ENCODE measurements around the gene GRK3.
A peak's percentile ranks its signal among the peaks of the same experiment; 100 is the strongest.
"Not testable (repeated sequence)": the region's sequence is repeated elsewhere in the genome, so short reads cannot be mapped to it uniquely, and the experiment has no call there.

GRK3 gene

DNA sequence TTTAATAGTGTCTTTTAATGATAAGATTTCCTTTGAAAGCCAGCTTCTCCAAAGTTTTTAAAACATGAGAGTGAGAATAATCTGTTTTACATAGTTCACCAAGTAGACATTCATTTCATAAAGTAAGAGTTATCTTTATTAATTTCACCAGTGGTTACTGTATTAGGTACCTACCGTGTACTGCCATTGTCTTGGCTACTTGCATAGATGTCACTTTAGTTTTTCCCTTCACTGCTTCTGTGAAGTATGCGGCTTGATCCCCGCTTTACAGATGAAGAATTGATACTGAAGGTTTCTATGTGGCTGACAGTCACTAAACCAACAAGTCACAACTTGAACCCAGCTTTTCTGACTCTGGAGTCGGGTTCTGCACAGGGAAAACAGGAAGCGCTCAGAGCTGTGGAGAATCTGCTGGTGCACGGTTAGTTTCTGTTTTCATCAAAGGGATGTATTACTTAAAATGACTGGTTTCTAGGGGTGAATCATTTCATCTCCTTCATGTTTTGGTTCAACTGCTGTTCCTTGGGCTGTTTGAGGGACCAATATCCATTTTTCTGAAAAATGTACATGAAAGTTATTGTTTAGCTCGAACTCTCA is 138.2 kb downstream of the GRK3 start:
- no peak for DNase-seq

DNA sequence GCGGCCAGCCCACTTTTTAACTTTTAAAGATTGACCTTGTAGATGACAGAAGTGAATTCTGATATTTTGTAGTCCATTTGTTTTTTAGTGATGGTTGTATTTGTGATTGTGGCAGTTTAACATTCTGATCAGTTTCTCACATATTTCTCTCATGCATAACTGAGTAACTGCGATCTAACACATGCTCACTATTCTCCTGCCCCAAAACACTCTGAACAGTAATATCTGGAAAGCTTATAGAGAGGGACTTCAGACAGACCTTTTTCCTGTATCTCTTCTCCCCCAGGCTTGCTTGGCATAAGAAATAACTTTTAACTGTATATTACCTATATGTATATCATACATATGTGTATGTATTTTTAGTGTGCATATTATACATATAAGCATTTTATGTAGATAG is 140.2 kb downstream of the GRK3 start:
- DNase-seq: no peak

DNA sequence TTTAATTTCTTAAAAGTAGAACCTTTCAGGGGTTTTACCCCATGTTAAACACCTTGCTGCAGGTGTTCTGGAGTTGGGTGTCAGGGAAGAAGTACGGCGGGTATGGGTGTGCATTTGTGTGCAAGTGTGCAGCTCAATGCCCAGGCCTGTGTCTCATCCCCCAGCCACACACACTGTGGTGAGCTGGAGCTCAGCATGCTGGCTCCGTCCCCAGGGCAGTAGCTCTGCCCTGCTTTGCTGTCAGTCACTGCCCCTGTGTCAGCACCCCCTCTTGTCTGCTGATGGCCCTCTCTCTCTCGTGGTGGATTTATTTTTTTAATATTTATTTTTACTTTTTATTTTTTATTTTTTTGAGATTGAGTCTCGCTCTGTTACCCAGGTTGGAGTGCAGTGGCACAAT is 141.7 kb downstream of the GRK3 start:
- no peak for DNase-seq

DNA sequence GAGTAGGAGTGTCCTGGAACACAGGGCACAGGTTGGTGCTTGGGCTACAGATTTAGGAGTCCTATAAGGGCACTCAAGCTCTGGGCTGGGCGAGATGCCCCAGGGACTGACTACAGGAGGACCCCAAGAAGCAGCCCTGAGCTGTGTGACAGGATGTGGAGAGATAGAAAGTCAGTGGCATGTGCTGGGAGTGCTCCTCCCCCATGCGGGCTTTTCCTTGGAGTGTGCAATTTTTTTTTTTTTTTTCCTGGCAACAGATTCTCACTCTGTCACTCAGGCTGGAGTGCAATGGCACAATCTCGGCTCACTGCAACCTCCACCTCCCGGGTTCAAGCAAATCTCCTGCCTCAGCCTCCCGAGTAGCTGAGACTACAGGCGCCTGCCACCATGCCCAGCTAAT is 144.0 kb downstream of the GRK3 start:
- DNase-seq: not testable (repeated sequence)

DNA sequence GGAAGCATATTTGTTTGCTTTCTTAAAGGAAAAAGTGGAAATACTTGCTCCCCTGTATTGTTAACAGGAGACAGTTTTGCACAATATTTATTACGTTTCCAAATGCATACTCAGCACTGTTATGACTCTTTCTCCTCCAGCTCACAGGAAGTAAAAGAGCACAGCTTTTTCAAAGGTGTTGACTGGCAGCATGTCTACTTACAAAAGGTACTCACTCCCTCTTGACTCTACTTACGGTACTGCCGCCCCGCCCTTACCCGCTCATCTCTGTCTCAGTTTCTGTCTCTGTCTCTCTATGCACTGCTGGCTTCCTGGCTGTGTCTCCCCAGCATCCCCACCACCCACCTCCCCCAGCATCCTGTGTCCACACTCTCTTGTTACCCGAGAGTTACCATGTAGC is 145.3 kb downstream of the GRK3 start:
- no peak for DNase-seq

DNA sequence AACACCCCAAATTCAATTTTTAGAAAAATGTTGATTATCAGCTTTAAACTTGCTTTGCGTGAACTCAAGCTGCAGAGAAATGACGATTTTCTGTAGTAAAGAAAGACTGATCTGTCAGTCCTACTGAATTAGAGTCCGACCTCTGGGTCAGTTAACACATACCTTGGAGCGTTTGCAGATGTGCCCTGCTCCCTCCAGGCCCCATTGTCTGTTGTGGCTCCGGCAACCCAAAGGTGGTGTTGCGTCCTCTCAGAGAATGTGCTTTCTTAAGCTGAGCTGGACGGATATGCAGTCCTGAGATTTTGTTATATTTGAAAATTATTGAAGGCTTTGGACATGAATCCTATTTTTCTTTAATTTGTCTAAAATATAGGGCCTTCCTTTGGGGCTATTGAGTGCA is 146.0 kb downstream of the GRK3 start:
- DNase-seq: no peak

DNA sequence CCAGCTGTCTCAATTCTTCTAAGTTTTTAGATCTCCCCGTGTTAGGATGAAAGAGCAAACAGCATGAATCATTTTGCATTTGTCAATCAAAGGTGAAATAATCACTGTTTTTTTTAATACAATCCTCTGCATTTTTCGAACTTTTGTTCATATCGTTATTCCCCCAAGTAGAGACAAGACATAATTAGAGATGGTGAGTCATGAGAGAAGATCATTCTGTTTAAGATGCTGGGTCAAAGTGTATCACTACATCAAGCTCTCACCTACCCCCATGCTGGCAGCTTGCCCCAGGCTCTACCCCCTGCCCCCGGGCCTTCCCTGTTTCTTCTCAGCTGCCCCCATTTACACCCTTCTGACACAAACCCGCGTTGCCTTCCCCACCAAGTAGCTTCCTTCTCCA is 147.0 kb downstream of the GRK3 start:
- no peak for DNase-seq

DNA sequence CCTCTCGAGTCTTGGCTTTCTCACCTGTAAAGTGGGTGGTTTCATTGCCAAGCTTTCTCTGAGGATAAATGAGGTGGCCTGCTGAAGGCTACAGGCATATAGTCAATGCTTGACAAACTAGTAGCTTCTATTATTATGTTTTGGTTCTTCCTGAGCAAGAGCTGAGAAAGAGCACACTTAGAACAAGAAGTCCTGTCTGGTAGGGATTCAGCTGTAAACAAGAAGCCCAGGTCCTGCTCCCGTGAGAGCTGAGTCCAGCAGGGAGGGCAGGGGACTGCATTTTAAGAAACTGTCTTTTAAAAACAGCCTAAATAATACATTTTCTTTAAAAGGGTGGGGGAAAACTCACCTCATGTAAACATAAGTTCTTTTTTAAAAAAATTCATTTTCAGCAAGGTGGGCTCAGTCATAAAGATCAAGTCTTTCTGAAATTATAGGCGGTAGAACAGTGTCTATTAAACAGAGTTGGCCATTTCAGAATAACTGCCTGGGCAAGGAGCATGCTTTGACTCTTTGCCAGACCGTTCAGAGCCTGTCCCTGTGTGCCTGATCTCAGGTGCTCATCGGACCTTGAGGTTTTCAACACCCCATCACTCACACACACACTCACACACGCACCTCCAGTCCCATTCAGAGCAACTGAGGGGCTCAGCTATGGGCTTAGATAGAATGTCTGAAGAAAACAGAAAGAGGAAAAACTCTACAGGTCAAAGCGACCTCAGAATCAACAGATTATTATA is 148.4 kb downstream of the GRK3 start:
- no peak for DNase-seq

DNA sequence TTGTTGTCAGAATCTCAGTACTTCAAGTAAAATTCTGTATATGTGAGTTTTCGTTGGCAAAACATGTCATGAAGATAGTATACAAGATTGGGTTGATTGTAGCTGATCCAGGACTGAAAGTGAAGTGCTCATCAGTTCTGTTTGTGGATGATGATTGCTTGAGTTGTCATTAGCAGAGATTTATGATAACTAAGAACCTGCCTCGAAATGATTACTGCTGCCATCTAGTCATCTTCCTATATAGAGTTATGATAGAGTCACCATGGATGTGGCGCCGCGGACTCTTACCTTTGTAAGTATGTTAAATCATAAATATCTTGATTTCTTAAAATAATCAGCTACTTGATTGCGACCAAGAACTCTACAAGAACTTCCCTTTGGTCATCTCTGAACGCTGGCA is 149.6 kb downstream of the GRK3 start:
- no peak for DNase-seq

DNA sequence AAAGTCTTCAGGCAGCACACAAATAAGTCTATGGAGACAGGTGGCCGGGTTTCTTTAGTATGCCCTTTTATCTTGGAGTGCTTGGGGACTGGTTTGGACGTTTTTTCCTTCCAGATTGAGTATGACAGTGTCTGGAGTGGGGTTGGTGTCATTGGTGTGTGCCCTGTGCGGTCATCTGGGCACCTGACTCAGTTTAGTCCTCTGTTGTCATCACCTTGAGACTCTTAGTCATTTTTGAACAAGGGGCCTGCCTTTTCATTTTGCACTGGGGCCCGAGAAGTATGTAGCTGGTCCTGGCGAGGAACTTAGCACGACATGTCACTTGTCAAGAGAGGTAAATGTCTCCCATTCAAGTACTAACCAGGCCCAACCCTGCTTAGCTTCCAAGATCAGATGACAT is 150.3 kb downstream of the GRK3 start:
- no peak for DNase-seq

DNA sequence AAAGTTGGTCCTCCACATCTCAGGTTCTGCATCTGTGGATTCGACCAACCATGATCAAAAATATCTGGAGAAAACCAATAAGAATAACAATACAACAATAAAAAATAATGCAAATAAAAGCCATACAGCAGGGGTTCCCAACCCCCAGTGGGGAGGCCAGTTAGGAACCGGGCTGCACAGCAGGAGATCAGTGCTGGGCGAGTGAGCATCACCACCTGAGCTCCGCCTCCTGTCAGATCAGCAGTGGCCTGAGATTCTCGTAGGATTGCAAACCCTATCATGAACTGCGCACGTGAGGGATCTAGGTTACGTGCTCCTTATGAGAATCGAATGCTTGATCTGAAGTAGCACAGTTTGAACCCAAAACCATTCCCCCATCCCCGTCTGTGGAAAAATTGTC is 152.2 kb downstream of the GRK3 start:
- no peak for DNase-seq

DNA sequence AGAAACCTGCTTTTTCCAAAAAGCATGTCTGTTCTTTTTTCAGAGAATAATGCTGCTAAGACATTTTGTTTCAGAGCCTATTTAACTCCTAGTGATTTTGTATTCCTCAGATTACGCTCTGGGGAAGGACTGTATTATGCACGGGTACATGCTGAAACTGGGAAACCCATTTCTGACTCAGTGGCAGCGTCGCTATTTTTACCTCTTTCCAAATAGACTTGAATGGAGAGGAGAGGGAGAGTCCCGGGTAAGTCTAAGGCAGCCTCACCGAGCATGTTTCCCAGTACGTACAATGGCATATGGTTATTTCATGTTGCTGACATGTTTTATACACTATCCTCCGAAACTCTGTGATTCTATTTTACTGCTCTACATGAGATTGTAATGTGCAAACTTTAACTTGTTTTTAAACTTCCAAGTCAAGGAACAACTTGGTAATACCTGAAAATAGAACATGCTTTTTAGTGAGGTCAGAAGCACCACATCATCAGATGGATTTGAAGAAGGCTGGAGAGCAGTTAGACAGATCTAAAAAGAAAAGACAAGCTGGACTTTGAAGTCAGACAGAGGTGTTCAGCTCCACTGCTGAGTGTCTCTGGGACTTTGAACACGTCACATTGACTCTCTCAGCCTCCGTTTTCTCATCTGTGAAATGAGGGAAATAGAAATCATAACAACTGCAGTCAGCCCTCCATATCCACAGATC is 153.8 kb downstream of the GRK3 start:
- no peak for DNase-seq

DNA sequence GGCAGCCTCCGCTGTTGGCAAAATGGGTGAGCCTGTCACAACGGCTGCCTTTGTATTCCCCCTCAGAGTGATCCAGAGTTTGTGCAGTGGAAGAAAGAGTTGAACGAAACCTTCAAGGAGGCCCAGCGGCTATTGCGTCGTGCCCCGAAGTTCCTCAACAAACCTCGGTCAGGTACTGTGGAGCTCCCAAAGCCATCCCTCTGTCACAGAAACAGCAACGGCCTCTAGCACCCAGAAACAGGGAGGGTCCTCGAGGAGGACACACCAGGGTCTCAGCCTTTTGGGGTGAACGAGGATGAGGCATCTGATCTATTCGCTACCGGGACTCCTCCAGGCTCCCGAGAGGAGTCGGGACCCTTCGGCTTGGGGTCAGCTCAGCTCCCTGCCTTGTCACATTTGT is 157.7 kb downstream of the GRK3 start:
- no peak for DNase-seq

DNA sequence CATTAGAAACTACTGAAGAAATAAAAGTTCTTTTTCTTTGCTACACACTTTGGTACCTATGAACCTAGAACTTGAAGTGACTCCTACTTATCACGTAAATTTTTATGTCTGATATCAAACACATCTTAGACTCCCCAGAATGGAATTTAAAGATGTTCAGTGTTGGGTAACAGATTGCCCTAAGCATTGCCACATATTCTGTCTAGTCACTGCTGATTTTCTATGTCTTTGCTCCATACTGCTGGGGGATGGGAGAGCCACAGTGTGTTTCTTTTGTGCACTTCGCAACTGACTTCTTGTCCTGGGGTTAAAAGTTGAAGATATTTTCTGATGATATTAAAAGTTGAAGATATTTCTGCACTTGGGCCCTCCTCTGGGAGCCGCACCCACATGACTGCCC is 158.2 kb downstream of the GRK3 start:
- no peak for DNase-seq

DNA sequence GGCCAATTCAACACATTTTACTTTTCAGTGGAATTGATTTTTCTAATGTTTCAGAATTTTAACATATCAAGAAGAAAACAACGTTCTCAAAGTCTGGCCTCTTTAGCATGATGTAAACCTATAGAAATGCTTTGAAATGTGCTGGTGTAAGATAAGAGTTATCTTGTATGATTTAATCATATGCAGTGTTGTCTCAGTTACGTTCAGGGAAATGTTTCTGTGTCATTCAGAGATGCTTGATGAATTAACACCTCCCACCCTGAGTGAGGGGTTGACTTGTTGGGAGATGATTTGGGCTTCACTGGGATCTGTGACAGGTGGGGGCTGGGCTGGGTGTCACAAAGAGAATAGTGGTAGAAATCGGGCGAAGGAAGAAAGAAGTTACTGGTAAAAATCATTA is 161.8 kb downstream of the GRK3 start:
- DNase-seq: no peak

DNA sequence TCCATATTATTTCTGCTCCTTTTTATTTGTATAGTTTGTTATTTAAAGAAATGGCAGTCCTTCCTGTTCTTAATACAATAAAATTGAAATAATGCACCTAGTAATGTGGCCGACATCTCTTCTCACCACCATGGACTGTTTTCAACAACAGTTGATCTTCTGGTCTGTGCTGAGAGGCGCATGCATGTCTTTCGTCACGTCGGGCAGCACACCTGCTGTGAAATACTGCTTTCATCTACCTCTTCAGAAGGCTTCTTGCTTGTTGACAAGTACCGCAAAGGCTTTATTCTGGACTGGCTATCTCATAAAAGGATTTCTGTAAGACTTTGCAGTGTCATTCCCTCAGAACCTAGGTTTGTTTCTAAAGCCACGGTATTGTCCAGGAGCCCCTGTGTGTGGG is 163.6 kb downstream of the GRK3 start:
- DNase-seq: no peak

DNA sequence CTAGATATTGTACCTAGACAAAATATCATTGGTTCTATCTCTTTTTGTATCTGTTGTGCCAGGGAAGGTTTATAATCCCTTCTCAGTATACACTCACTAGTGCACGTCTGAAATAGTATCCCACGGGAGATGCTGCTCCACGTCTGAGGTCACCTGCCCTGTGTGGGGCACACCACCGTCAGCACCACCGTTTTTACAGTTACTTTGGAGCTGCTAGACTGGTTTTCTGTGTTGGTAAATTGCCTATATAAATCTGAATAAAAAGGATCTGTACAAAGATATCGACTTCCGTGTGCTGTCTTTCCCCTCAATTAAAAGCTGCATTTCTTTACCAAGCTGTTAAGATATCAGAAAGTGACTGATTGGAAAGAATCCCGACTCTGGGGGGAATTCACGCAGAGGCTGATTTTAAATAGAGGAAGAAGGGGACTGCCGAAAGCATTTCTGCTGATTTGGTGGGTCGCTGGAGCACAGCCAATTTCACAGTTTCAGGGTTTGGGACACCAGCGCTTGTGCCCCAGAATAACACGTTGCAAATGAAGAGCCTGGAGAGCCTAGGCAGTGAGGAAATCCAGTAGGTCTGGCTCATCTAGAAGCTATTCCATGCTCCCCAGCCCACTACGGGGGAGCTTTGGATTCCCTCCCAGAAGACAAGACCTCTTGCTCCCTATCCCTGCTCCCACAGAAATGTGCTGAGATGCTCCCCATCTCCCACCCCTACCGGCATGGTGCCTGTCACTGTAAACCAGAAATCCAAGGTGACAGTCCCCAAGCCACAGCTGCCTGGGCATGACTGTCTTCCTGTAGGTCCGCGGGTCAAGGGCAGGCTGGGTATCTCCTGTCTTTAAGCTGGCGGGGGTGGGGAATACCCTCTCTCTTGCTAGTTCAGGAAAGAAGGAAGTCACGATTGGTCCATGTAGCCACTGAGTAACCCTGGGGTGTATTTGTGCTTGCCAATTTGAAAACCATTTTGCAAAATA is 164.8 kb downstream of the GRK3 start:
- DNase-seq: no peak

DNA sequence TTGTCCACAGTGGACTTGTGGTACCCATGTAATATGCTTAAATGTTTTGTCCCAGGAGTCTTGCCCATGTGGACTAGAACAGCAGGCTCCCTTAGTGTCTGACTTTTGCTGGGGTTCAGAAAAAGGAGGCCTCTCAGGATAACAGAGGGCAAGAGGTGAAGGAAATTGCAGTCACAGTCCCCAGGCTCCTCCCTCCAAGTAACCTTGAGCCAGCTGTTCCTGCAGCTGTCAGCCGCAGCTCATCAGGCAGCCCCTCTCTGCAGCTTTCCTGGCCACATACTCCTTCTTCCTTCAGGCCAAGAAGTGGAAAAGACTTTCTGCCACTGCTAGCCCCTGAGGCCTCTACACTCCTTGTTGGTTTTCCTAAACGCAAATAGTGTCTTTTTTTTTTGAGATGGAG is 171.2 kb downstream of the GRK3 start:
- DNase-seq: no peak

DNA sequence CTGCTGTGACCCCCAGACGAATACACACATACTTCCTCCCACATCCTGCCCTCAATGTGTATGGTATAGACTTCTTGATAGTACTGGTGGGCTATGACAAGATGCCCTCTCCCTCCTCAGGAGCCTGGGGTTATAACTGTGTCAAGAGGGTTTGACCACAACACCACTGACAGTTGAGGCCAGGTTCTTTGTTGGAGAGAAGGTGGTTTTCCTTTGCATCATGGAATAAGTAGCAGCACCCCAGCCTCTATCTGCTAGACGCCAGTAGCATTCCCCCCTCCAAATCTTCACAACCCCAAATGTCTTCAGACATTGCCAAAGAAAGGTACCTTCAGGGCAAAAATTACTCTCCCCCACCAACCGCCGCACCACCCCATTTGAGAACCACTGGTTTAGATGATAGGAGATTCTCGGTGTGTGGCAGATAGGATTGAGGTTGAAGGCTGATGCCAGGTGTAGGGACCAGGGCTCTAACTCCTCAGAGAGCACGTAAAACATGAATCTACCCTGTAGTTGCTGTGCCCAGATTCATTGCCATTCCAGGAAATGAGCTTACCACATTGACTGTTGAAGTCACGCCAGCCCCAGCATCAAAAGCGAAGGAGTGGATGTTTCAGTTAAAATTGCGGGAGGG is 172.0 kb downstream of the GRK3 start:
- peak; percentile 1 for DNase-seq

DNA sequence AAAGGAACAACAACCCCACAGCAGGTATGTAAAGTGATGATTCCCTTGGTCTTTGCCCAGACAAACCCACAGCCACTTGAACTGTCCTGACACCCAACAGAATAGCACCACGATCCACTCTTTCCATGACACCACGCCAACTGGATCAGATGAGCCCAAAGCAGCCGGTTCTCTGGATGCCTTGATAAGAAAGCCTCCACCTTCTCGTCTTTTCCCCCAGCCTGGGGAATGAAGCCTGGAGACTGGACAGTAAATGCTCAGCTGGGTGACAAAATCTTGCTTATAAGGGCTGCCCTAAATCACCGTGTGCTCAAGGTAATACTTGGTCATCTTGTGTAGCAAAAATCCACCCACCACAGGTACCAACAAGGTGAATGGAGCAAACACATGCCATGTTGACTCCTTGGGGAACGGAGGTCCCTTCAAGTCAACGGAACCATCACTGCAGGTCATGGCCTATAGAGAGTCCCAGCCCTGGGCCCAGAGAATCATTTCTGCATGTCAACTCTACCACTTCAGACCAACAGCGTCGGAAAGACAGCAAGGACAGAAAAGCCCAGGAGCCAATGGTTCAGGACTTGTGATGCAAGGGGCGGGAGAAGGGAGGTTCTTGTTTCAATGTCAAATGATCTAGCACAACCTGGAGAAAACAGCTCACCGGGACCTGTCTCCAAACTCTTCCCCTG is 175.3 kb downstream of the GRK3 start:
- DNase-seq: no peak

DNA sequence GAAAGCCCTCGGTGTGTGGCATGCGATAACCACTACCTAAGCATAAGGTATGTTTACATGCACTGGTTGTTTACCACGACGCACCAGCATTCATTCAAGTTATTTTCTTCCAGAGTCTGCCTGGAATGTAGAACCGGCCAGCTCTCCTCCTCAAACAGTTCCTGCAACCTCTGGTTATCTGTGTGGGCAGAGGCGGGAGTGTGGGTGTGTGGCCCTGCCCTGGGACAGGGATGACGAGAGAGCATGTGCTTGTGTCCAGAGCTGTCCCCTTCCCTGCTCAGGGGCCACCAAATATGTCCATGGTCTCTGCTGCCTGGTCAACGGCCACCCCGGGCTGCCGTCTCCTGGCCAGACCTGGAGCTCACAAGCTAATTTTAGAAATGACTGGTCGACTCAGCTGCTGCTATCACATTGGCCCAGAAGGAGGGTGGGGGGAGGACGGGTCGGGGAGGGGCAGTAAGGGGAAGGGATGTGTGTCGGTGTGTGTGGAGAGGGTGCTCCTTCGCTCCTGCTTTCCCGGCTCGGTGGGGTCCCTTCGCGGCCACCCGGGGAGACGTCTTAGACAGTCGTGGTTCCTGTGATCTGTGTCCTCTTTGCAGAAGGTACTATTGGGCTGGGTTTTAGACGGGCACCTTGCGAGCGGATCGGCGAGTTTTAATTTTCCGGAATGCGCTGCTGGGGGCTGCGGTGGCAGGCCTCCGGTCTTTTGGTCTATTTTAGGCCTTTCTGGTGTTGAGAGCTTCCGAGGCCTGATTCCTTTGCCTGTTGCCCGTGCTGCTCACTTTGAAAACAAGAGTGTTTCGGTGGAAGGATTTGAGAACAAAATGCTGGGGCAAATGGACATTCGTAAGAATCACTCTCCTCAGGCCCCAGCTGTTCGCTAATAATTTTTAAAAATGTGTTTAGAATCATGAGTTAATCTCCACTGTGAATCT is 177.5 kb downstream of the GRK3 start, which contains the start of gene MYO18B:
Gene MYO18B, plus strand, starts transcription at position 497 of the 935 bp plus-strand sequence. CDS start 18,905 bp downstream, outside the sequence.
- DNase-seq: no peak
